Neural cell (in vitro differentiated cells): ENCODE measurements around the gene AP1S3. TPM values are rescaled to one million over a fixed set of nuclear protein-coding genes. Genes with fewer than 3 reads are reported as not detected.

ENCODE experiments used
- H2AFZ ChIP-seq: fragments of 200-600, 300-800 bp; sonication (generic), shearing (Covaris generic); 2 replicates; pipeline ENCODE4 v1.6.0; 2014; ENCODE audit warnings: low read depth, mild to moderate bottlenecking, antibody characterized with exemption, low read length, moderate library complexity
- H3F3A ChIP-seq: fragments of 200-600 bp; shearing (Covaris generic); 2 replicates; pipeline ENCODE4 v1.6.1; 2016; ENCODE audit warnings: mild to moderate bottlenecking, moderate library complexity, mixed read lengths, antibody characterized with exemption, low read length; ENCODE audit not compliant: insufficient read depth, poor library complexity, severe bottlenecking
- H3K27ac ChIP-seq: fragments of 200-600, 300-800 bp; sonication (generic), shearing (Covaris generic); 2 replicates; pipeline ENCODE4 v1.5.1; 2014; ENCODE audit warnings: mild to moderate bottlenecking, low read length, moderate library complexity
- H3K27me3 ChIP-seq: fragments of 300-800, 200-600 bp; sonication (generic), shearing (Covaris generic); 2 replicates; pipeline ENCODE4 v1.6.0; 2014; ENCODE audit warnings: mild to moderate bottlenecking, low read depth, low read length, moderate library complexity; ENCODE audit not compliant: insufficient read depth
- H3K36me3 ChIP-seq: fragments of 300-800, 200-600 bp; sonication (generic), shearing (Covaris generic); 2 replicates; pipeline ENCODE4 v1.5.1; 2014; ENCODE audit warnings: mild to moderate bottlenecking, antibody characterized with exemption, low read length, moderate library complexity; ENCODE audit not compliant: insufficient read depth
- H3K4me2 ChIP-seq: fragments of 300-800, 200-600 bp; sonication (generic), shearing (Covaris generic); 2 replicates; pipeline ENCODE4 v1.6.0; 2014; ENCODE audit warnings: mild to moderate bottlenecking, low read length
- H3K4me3 ChIP-seq: fragments of 300-800, 200-600 bp; sonication (generic), shearing (Covaris generic); 2 replicates; pipeline ENCODE4 v1.5.1; 2014; ENCODE audit warnings: mild to moderate bottlenecking, low read length, moderate library complexity
- H3K79me2 ChIP-seq: fragments of 200-600 bp; shearing (Covaris generic); replicated peaks from 2 replicates; pipeline ENCODE4 v1.6.0; 2014; ENCODE audit warnings: mild to moderate bottlenecking, low read length, moderate library complexity; ENCODE audit not compliant: insufficient read depth
- H3K9ac ChIP-seq: fragments of 300-800, 200-600 bp; sonication (generic), shearing (Covaris generic); 2 replicates; pipeline ENCODE4 v1.6.1; 2016; ENCODE audit warnings: mild to moderate bottlenecking, low read length, mixed read lengths
- H3K9me2 ChIP-seq: fragments of 200-600 bp; shearing (Covaris generic); 2 replicates; pipeline ENCODE4 v1.6.1; 2016; ENCODE audit warnings: mild to moderate bottlenecking, low read length, mixed read lengths; ENCODE audit not compliant: insufficient read depth
- H3K9me3 ChIP-seq: fragments of 200-600, 300-800 bp; sonication (generic), shearing (Covaris generic); 2 replicates; pipeline ENCODE4 v1.6.1; 2016; ENCODE audit warnings: mild to moderate bottlenecking, mixed run types, low read length, moderate library complexity, mixed read lengths
- H4K20me1 ChIP-seq: fragments of 200-600 bp; shearing (Covaris generic); 2 replicates; pipeline ENCODE4 v1.6.1; 2016; ENCODE audit warnings: mild to moderate bottlenecking, mixed run types; ENCODE audit not compliant: insufficient read depth
- CTCF ChIP-seq: fragments of 450-650 bp; IDR thresholded peaks from 2 replicates; pipeline ENCODE4 v1.5.1; 2014; ENCODE audit warnings: antibody characterized with exemption, mild to moderate bottlenecking, moderate library complexity; ENCODE audit not compliant: poor library complexity, severe bottlenecking
- EZH2 ChIP-seq: fragments of 200-600, 300-800 bp; shearing (Covaris generic), sonication (generic); IDR thresholded peaks from 2 replicates; pipeline ENCODE4 v1.6.1; 2014; ENCODE audit warnings: antibody characterized with exemption, low read length, borderline replicate concordance, mild to moderate bottlenecking; ENCODE audit not compliant: insufficient read depth, poor library complexity, severe bottlenecking
- MXI1 ChIP-seq: fragments of 450-650 bp; conservative IDR thresholded peaks from 2 replicates; pipeline ENCODE4 v1.6.1; 2014; ENCODE audit warnings: antibody characterized with exemption, mild to moderate bottlenecking; ENCODE audit not compliant: poor library complexity, severe bottlenecking
- POLR2AphosphoS5 ChIP-seq: IDR thresholded peaks from 2 replicates; pipeline ENCODE4 v1.6.1; 2012
- RAD21 ChIP-seq: fragments of 450-650 bp; conservative IDR thresholded peaks from 2 replicates; pipeline ENCODE4 v1.6.1; 2014; ENCODE audit warnings: antibody characterized with exemption, mild to moderate bottlenecking, moderate library complexity
- REST ChIP-seq: IDR thresholded peaks from 2 replicates; pipeline ENCODE4 v1.6.1; 2012; ENCODE audit warnings: borderline replicate concordance
- SMC3 ChIP-seq: fragments of 450-650 bp; conservative IDR thresholded peaks from 2 replicates; pipeline ENCODE4 v1.6.1; 2014; ENCODE audit warnings: antibody characterized with exemption, mild to moderate bottlenecking, moderate library complexity; ENCODE audit not compliant: poor library complexity
- TAF1 ChIP-seq: IDR thresholded peaks from 2 replicates; pipeline ENCODE4 v1.6.1; 2012; ENCODE audit warnings: low read depth
- polyA plus RNA-seq: library from polyadenylated mRNA; depleted of rRNA; stranded (reverse); fragments of >200 nt; gene quantifications from 2 replicates; pipeline ENCODE4 v1.2.3, GENCODE V29; 2014

The AP1S3 gene
- polyA plus RNA-seq, 1 donor from 2014 or later = 2.7 TPM

GRCh38 chr2:223729781-223730180 is 107.6 kb downstream of the AP1S3 start:
- TF ChIP-seq REST = peak; percentile 15
- TF ChIP-seq SMC3 = no peak
- no peak overlapping the region for H3K9ac ChIP-seq
- no peaks in the 10 kb centered on the region for H3K27me3 ChIP-seq
- H3K4me2 ChIP-seq = no peak overlapping the region
- H4K20me1 ChIP-seq = no peaks in the 10 kb centered on the region
- H3K27ac ChIP-seq = no peak overlapping the region
- no peaks in the 10 kb centered on the region for H3K36me3 ChIP-seq
- H3F3A ChIP-seq = no peaks in the 10 kb centered on the region
- H2AFZ ChIP-seq = no peak overlapping the region
- no peaks in the 10 kb centered on the region for H3K9me2 ChIP-seq
- H3K9me3 ChIP-seq = no peaks in the 10 kb centered on the region
- H3K79me2 ChIP-seq = no peaks in the 10 kb centered on the region
- no peak overlapping the region for H3K4me3 ChIP-seq

GRCh38 chr2:223727562-223727961 is 109.8 kb downstream of the AP1S3 start:
- Histone ChIP-seq H3K4me3 (no peak overlapping the region), H3F3A (no peaks in the 10 kb centered on the region), H3K9me2 (no peaks in the 10 kb centered on the region), H3K36me3 (no peaks in the 10 kb centered on the region), H3K27me3 (no peaks in the 10 kb centered on the region), H4K20me1 (no peaks in the 10 kb centered on the region), H2AFZ (no peak overlapping the region), H3K79me2 (no peaks in the 10 kb centered on the region), H3K9me3 (no peaks in the 10 kb centered on the region), H3K27ac (no peak overlapping the region), H3K4me2 (no peak overlapping the region), H3K9ac (no peak overlapping the region)
- TF ChIP-seq TAF1 = no peak
- peak; percentile 50 for TF ChIP-seq CTCF
- no peak for TF ChIP-seq REST
- no peak for TF ChIP-seq SMC3
- TF ChIP-seq POLR2AphosphoS5 = no peak
- TF ChIP-seq EZH2 = no peak
- TF ChIP-seq MXI1 = no peak
- peak; percentile 20 for TF ChIP-seq RAD21
